Subcutaneous abdominal adipose tissue (tissue), 5 donors: ENCODE results near the gene RP2.
A peak's percentile ranks its signal among the peaks of the same experiment; 100 is the strongest.

Experiments
- H3K27ac ChIP-seq: one replicate; pipeline ENCODE4 v1.7.0; 2013; ENCODE audit warnings: low read depth, mild to moderate bottlenecking, inconsistent platforms, low read length, moderate library complexity
- H3K27me3 ChIP-seq, 5 donors: one replicate each; pipeline ENCODE4 v1.7.0; 2013; ENCODE audit warnings: low read length in 5 of 5, inconsistent platforms in 1 of 5; ENCODE audit not compliant: control insufficient read depth in 5 of 5, insufficient read depth in 4 of 5
- H3K36me3 ChIP-seq, 5 donors: one replicate each; pipeline ENCODE4 v1.7.0; 2013; ENCODE audit warnings: low read length in 5 of 5; ENCODE audit not compliant: control insufficient read depth in 5 of 5, insufficient read depth in 5 of 5
- H3K4me1 ChIP-seq, 5 donors: one replicate each; pipeline ENCODE4 v1.7.0; 2013; ENCODE audit warnings: low read length in 5 of 5, mild to moderate bottlenecking in 3 of 5, moderate library complexity in 1 of 5; ENCODE audit not compliant: control insufficient read depth in 5 of 5, insufficient read depth in 5 of 5
- H3K4me3 ChIP-seq, 5 donors: one replicate each; pipeline ENCODE4 v1.7.0; 2013; ENCODE audit warnings: low read length in 5 of 5, low read depth in 1 of 5
- H3K9ac ChIP-seq, 5 donors: one replicate each; pipeline ENCODE4 v1.7.0; 2013; ENCODE audit warnings: low read length in 5 of 5, mild to moderate bottlenecking in 4 of 5, moderate library complexity in 3 of 5
- H3K9me3 ChIP-seq, 5 donors: one replicate each; pipeline ENCODE4 v1.7.0; 2013; ENCODE audit warnings: low read length in 5 of 5; ENCODE audit not compliant: control insufficient read depth in 5 of 5
- donor health status: healthy.
- donor health status: healthy.
- donor health status: healthy.
- donor health status: healthy.
- donor health status: healthy.

The RP2 gene

DNA sequence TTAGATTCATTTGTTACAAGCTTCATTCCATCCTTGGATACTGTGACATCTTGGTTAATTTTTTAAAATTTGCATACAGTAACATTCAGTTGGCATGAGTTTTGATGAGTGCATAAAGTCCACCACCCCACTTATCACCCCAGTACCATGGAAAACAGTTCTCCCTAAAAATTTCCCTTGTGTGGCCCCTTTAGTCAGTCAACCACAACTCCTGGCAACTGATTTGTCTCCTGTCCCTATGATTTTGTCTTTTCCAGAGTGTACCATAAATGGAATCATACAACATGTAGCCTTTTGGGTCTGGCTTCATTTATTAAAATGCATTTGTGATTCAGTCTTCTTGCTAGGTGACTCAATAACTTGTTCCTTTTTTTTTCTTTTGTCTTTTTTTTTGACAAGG, 29.9 kb downstream of the RP2 start:
- Histone ChIP-seq H3K4me1 (no peaks in the 10 kb centered on the region), H3K9me3 (peaks cover 0 to 4% (median 0%) of the 10 kb centered on the region in 5 donors), H3K27ac (no peak overlapping the region), H3K4me3 (no peak overlapping the region), H3K9ac (no peak overlapping the region), H3K27me3 (no peaks in the 10 kb centered on the region), H3K36me3 (peaks cover 0 to 4% (median 0%) of the 10 kb centered on the region in 5 donors)

GRCh38 chrX:46873746-46874145, 36.9 kb downstream of the RP2 start:
- Histone ChIP-seq H3K27ac (no peak overlapping the region), H3K9ac (no peak overlapping the region), H3K36me3 (no peaks in the 10 kb centered on the region), H3K9me3 (no peaks in the 10 kb centered on the region), H3K4me3 (no peak overlapping the region), H3K4me1 (no peaks in the 10 kb centered on the region), H3K27me3 (no peaks in the 10 kb centered on the region)

- no peak overlapping the region for H3K27ac ChIP-seq
- H3K9ac ChIP-seq: no peak overlapping the region
- H3K4me1 ChIP-seq: no peaks in the 10 kb centered on the region
- no peak overlapping the region for H3K4me3 ChIP-seq
- no peaks in the 10 kb centered on the region for H3K9me3 ChIP-seq
- H3K27me3 ChIP-seq: no peaks in the 10 kb centered on the region
- no peaks in the 10 kb centered on the region for H3K36me3 ChIP-seq
Observed at GRCh38 chrX:46876901-46877300, 40.1 kb downstream of the RP2 start.

DNA sequence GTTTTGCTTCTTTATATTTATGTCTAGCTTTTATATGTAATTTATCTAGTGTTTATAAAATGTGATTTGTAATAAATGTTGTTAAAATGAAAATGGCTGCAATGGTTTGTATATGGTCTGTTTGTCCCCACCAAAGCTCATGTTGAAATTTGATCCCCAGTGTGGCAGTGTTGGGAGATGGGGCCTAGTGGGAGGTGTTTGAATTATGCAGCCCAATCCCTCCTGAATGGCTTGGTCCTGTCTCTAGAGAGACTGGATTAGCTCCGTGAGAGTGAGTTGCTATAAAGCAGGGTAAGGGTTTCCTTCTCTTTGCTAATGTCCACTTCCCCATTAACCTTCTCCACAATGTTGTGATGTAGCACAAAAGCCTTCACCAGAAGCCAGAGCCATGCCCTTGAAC, 45.4 kb downstream of the RP2 start:
- Histone ChIP-seq H3K27ac (no peak overlapping the region), H3K9ac (no peak overlapping the region), H3K9me3 (no peaks in the 10 kb centered on the region), H3K36me3 (no peaks in the 10 kb centered on the region), H3K4me1 (peaks cover 0 to 3% (median 0%) of the 10 kb centered on the region in 5 donors), H3K4me3 (no peak overlapping the region), H3K27me3 (no peaks in the 10 kb centered on the region)

DNA sequence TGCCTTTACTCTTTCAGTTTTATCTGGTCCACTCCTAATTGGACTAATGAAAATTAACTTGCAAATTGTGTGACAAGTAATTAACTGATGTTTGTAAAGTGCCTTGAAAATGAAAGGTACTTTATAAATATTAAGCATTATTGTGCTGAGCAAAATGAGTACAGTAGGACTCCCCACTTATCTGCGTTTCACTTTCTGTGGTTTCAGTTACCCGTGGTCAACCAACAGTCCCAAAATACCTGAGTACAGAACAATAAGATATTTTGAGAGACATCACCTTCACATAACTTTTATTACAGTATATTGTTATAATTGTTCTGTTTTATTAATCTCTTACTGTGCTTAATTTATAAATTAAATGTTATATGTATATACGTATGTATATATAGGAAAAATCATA, 48.0 kb downstream of the RP2 start:
- H3K27ac ChIP-seq: no peak overlapping the region
- no peak overlapping the region for H3K9ac ChIP-seq
- no peak overlapping the region for H3K4me3 ChIP-seq
- H3K36me3 ChIP-seq: peaks cover 0 to 5% (median 0%) of the 10 kb centered on the region in 5 donors
- peaks cover 0 to 4% (median under 1%) of the 10 kb centered on the region in 5 donors for H3K27me3 ChIP-seq
- no peaks in the 10 kb centered on the region for H3K9me3 ChIP-seq
- peaks cover 0 to 3% (median 0%) of the 10 kb centered on the region in 5 donors for H3K4me1 ChIP-seq

- Histone ChIP-seq H3K4me3 (no peak overlapping the region), H3K9me3 (no peaks in the 10 kb centered on the region), H3K27me3 (peaks cover 0 to 12% (median 5%) of the 10 kb centered on the region in 5 donors), H3K27ac (no peak overlapping the region), H3K9ac (no peak overlapping the region), H3K4me1 (no peaks in the 10 kb centered on the region), H3K36me3 (no peaks in the 10 kb centered on the region)
Observed at GRCh38 chrX:46898207-46898606, 61.4 kb downstream of the RP2 start.

- H3K36me3 ChIP-seq: no peaks in the 10 kb centered on the region
- H3K4me1 ChIP-seq: peaks cover 0 to 9% (median 2%) of the 10 kb centered on the region in 5 donors
- no peaks in the 10 kb centered on the region for H3K9me3 ChIP-seq
- no peak overlapping the region for H3K9ac ChIP-seq
- no peak overlapping the region for H3K27ac ChIP-seq
- peak overlapping the region; percentile 39 to 65 (median 58) for H3K4me3 ChIP-seq
- peaks cover 0 to 14% (median 9%) of the 10 kb centered on the region in 5 donors for H3K27me3 ChIP-seq
Observed at GRCh38 chrX:46903458-46904242, 66.8 kb downstream of the RP2 start.

DNA sequence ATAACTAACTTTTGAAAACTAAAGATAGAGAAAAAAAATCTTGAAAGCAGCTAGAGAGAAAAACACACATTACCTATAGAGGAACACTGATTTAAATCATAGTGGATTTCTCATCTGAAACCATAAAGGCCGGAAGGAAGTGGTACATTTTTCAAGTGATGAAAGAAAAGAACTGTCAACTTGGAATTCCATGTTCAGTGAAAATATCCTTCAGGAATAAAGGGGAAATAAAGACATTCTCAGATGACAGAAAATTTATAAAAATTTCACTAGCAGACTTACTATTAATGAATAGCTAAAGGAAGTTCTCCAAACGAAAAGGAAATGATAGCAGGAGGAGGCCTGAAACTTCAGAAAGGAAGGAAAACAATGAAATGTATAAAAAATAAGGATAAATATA, 67.8 kb downstream of the RP2 start:
- Histone ChIP-seq H3K27me3 (peaks cover 0 to 14% (median 8%) of the 10 kb centered on the region in 5 donors), H3K4me3 (no peak overlapping the region), H3K9ac (no peak overlapping the region), H3K27ac (no peak overlapping the region), H3K4me1 (peaks cover 0 to 9% (median 2%) of the 10 kb centered on the region in 5 donors), H3K9me3 (no peaks in the 10 kb centered on the region), H3K36me3 (no peaks in the 10 kb centered on the region)

- H3K36me3 ChIP-seq: peaks cover 0 to 2% (median 0%) of the 10 kb centered on the region in 5 donors
- H3K4me1 ChIP-seq: peaks cover 0 to 10% (median 8%) of the 10 kb centered on the region in 5 donors
- H3K9ac ChIP-seq: no peak overlapping the region
- H3K4me3 ChIP-seq: no peak overlapping the region
- no peak overlapping the region for H3K27ac ChIP-seq
- H3K27me3 ChIP-seq: peaks cover 0 to 11% (median 0%) of the 10 kb centered on the region in 5 donors
- H3K9me3 ChIP-seq: peaks cover 0 to 6% (median 2%) of the 10 kb centered on the region in 5 donors
Observed at GRCh38 chrX:46910415-46910814, 73.6 kb downstream of the RP2 start.

DNA sequence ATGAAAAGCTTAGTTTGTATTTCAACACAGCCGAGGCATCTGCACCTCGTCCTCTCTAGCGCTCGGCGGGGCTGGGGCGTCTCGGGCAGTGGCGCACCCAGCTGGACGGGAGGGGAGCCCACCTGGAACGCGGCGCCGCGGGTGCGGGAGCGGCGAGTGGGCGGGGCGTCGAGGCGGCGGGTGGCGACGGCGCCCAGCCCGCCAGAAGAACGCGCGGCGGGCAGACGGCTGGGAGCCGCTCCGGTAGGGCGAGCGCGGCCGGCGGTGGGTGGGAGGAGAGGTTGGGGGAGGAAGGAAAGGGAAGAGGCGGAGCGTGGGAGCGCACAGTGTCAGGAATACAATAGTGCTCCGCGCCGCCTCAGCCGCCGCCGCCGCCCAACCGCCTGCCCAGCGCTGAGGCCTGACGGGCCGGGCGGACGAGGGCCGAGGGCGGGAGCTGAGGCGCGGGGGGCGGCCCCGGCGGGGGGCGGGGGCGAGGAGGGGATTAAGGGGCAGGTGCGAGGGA, 75.3 kb downstream of the RP2 start, which contains the start of gene JADE3:
JADE3 (plus strand) TSS at position 324 of the 505 bp plus-strand sequence. CDS start 72,474 bp downstream, outside the sequence.
- Histone ChIP-seq H3K27ac (peak within 1 kb of the TSS; percentile 50), H3K4me3 (peak within 1 kb of the TSS in 4 of 5 donors; percentile 49 to 68 (median 66)), H3K9me3 (peaks cover 0 to 6% (median 2%) of the 10 kb centered on the region in 5 donors), H3K27me3 (peaks cover 0 to 13% (median 0%) of the 10 kb centered on the region in 5 donors), H3K9ac (peak within 1 kb of the TSS; percentile 39 to 98 (median 57)), H3K36me3 (peaks cover 0 to 2% (median 0%) of the 10 kb centered on the region in 5 donors), H3K4me1 (peaks cover 0 to 10% (median 8%) of the 10 kb centered on the region in 5 donors)
